ENCODE results near the gene ITPR2.
A peak's percentile ranks its signal among the peaks of the same experiment; 100 is the strongest.

ITPR2 gene

GRCh38 chr12:26825459-26826016, 7.5 kb downstream of the ITPR2 start:
- FAIRE-seq (no peak), DNase-seq (ENCODE audit: insufficient read length, low spot score) (no peak)

DNA sequence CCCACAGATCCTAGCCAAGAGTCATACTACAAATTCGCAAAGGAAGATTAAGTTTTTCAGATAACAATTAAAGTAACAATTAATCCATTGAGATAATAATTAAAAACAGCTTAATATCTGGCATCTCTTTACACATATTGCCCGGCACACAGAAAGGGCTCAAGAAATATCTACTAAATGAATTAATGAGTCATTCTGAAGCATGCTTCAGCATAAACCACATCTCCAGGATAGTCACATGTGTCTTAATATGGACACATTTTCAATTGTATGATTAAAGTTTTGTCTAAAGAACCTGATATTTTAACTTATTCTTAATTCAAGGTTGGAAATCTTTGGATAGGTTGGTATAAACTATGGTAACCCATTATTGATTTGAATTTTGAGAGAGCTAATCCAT, 9.6 kb downstream of the ITPR2 start:
- FAIRE-seq (no peak), DNase-seq (ENCODE audit: insufficient read length, low spot score) (no peak)

DNA sequence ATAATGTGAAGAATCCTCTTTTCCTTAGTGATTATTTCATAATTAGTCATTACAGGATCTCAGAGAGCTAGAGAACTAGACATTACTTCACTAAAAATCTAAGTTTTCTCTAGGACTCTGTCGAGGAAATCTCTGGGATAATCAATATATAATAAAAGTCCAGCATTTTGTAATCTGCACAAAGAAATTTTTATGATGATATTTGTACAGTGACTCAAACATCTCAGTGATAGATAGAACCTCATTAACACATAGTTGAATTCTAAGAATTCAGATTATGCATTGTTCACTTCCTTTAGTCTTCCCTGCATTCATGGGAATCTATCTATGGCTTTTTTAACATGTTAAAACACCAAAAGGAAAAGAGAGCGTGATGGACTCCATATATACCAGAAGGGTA, 11.0 kb downstream of the ITPR2 start:
- DNase-seq (ENCODE audit: insufficient read length, low spot score) (no peak), FAIRE-seq (no peak)

- no peak for FAIRE-seq
- no peak for DNase-seq (ENCODE audit: insufficient read length, low spot score)
These were observed 11.7 kb downstream of the ITPR2 start for GRCh38 chr12:26821212-26821701.

DNA sequence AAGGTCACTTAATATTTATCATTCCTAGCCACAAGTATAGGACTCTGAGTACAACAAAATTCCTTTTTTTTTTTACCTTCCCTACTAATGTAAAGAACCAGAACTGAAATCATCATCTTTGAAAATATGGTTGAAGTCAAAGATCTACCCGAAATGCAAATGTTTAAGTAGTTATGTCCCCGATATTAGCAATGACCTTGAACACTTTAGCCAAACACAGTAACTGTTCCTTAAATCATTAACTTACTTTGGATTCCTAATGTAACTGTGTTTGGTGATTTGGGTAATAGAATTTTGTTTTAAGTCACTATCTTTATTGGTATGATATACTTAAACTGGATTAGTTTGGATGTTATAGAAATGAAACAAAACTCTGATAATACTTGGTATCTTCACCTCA, 14.4 kb downstream of the ITPR2 start:
- FAIRE-seq, result no peak

GRCh38 chr12:26818201-26818600, 14.8 kb downstream of the ITPR2 start:
- no peak for FAIRE-seq
- no peak for DNase-seq (ENCODE audit: insufficient read length, low spot score)

More for the DNA sequence above, 14.4 kb downstream of the ITPR2 start:
- DNase-seq (ENCODE audit: insufficient read length, low spot score), result no peak

DNA sequence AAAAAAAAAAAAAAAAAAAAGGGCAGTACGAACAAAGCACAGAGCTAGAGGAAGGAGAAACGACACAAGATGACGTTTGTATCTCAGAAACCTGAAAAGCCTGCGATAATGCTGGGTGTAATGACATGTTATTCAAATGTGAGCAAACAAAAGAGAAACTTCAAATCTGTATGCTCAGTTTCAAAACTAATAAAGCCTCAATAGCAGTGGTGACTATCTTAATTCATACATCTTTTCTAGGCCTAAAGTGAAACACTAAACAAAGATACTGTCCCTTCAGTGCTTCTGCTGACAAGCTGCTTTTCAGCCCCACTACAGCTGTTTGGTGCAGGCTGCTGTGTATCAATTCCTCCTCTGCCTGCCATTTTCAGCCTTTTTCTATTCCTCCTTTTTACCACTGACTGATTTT, 15.8 kb downstream of the ITPR2 start:
- no peak for FAIRE-seq

GRCh38 chr12:26813812-26814211, 19.2 kb downstream of the ITPR2 start:
- FAIRE-seq (peak; percentile 69), DNase-seq (ENCODE audit: insufficient read length, low spot score) (no peak)

More for the DNA sequence above, 15.8 kb downstream of the ITPR2 start:
- no peak for DNase-seq (ENCODE audit: insufficient read length, low spot score)

DNA sequence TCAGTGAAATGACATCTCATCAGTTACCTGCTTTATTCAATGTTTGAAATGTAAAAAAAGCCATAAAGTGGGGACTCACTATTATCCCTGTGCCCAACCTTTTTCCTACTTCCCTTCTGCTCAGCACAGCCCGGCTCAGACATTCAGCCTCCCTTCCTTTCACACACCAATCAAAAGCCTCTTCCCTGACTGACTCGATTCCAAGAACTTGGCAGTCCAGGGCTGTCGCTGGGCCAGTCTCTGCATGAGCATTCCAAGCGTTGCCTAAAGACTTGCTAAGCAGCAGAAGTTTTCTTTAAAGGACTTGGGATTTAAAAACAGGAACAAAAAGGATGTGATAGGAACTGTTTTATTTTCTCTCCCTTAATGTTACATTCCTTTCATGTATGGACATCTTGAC, 22.7 kb downstream of the ITPR2 start:
- no peak for FAIRE-seq

DNA sequence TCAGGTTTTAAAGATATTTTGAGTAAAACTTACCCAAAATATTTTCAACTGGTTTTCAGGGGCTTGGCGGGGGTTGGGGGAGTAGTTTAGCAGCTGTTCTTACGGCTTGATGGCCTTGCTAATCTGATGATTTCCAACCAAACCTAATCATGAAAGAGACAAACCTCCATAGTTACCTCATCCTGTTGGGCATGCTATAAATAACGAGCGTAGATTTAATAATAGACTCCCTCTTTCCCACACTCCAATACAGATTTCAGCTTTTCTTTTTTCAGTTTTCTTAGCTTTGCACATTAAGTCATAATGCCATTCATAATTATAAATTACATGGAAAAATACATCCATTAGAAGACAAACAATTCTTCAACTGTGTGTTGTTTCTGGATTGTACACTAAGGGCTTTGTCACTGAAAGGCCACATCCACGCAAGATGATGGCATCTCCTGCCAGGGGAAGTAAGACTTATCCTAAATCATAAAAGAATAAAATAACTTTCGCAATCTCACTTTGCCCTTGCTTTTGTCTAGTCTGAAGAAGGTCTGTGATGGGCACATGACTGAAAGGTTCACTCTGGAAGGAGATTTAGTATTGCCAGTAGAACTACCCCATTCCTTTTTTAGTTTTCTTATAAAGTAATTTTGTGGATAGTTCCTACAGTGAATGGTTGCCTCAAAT, 23.2 kb downstream of the ITPR2 start:
- no peak for FAIRE-seq
- no peak for DNase-seq (ENCODE audit: insufficient read length, low spot score)

More for the DNA sequence above, 22.7 kb downstream of the ITPR2 start:
- no peak for DNase-seq (ENCODE audit: insufficient read length, low spot score)

DNA sequence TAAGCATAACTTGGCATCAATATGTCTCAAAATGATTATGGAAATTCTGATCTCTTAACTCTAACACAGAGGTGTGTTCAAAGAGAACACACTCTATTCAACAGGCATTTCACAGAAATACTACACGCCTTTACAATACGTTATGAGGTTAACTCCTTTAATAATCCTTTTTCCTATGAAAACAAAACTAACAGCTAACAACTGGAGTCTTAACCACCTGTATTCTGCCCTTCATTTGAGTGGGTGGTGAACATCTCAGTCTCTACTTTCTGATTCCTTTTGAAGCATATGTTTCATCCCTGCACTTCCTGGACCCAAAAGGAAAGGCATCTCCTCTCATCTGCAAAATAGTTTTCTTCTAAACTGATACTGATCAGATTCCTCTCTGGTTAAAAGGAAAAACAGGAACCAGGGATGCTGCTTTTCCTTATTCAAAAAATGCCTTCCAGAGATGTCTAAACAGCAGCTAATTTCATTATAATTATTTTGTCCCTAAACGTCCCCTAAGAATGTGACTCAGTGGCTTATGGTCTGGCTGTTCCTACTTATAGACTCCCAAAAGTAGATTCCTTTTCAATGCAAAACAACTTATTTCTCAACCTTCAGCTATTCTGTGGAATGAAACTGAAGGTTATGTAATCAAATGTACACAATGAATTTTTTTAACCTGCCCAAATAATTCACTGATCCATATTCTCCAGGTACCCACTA, 24.1 kb downstream of the ITPR2 start:
- no peak for DNase-seq (ENCODE audit: insufficient read length, low spot score)
- FAIRE-seq, result no peak

DNA sequence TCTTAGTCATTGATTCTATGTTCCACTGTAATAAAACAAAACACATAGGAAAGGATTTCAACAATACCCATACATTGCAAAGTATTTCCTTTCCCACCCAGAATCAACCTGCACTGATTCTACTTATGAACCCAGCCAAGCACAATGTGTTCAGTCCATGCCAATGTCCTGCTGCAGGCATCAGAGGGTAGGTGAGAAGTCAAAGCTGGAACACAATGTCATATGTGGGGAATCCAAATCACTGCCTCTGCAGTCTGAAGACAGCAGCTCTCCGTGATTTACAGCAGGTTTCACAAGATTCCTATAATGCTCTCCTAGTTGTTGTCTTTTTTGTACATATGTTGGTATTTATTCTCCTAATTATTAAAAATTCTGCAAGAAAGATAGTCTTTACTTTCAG, 25.7 kb downstream of the ITPR2 start:
- FAIRE-seq, result no peak
- no peak for DNase-seq (ENCODE audit: insufficient read length, low spot score)

- DNase-seq (ENCODE audit: insufficient read length, low spot score) (no peak), FAIRE-seq (no peak)
These were observed 26.4 kb downstream of the ITPR2 start for GRCh38 chr12:26806556-26806955.

DNA sequence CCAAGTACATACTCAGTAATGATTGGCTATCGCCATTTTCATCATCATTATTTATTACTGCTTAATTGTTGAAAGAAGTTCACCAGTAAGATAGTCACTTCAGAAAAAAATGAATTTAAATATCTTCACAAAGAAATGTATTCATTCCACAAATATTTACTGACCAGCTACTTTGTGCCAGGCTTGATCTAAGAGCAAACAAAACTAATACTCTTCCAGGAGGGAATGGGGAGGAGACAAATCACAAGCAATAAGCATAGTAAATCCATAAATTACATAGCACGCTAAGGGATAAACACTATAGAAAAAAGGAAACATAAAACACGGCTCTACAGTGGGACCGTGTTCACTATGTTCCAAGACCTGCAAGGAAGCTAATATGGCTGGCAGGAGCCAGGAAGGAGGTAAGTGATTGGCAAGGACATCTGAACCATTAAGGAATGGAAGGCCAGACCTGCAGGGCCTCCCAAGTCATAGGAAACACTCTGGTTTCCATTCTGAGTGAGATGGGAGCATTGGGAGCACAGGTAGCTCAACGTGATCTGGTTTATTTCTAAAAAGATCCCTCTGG, 27.5 kb downstream of the ITPR2 start:
- no peak for FAIRE-seq
- no peak for DNase-seq (ENCODE audit: insufficient read length, low spot score)

GRCh38 chr12:26803552-26803951, 29.4 kb downstream of the ITPR2 start:
- peak; percentile 32 for DNase-seq (ENCODE audit: insufficient read length, low spot score)

GRCh38 chr12:26801486-26801885, 31.5 kb downstream of the ITPR2 start:
- no peak for FAIRE-seq
- DNase-seq (ENCODE audit: insufficient read length, low spot score), result no peak

More at GRCh38 chr12:26803552-26803951, 29.4 kb downstream of the ITPR2 start:
- FAIRE-seq, result peak; percentile 16

GRCh38 chr12:26800858-26801257, 32.1 kb downstream of the ITPR2 start:
- no peak for DNase-seq (ENCODE audit: insufficient read length, low spot score)
- no peak for FAIRE-seq

- no peak for DNase-seq (ENCODE audit: insufficient read length, low spot score)
- no peak for FAIRE-seq
These were observed 32.6 kb downstream of the ITPR2 start for GRCh38 chr12:26800347-26800746.

DNA sequence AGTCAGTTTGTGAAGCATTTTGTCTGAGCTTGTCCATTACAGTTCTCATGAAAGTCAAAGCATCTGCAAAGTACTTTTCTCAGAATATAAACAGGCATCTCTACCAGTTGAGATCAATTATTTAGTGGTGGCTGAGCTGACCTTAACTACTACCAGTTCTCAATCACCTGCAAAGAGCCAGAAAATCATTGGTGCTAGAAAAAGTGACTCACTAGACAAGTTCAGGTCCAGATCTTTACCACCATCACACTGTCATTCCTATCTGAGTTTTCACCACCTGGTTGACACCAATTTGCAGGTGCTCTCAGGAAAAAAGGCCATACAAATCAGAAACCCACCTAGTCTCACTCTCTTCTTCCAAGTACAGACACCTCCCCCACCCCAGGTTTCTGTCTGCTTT, 33.3 kb downstream of the ITPR2 start:
- no peak for DNase-seq (ENCODE audit: insufficient read length, low spot score)
- peak; percentile 69 for FAIRE-seq

GRCh38 chr12:26798640-26799039, 34.4 kb downstream of the ITPR2 start:
- DNase-seq (ENCODE audit: insufficient read length, low spot score) (no peak), FAIRE-seq (no peak)

- FAIRE-seq (no peak), DNase-seq (ENCODE audit: insufficient read length, low spot score) (peak; percentile 15)
These were observed 35.0 kb downstream of the ITPR2 start for GRCh38 chr12:26798023-26798422.
